ENCODE data around the gene ATP2B2. TPM values are rescaled to one million over a fixed set of nuclear protein-coding genes. Genes with fewer than 3 reads are reported as not detected.

The ATP2B2 gene
- polyA plus RNA-seq, 3 donors: not detected

DNA sequence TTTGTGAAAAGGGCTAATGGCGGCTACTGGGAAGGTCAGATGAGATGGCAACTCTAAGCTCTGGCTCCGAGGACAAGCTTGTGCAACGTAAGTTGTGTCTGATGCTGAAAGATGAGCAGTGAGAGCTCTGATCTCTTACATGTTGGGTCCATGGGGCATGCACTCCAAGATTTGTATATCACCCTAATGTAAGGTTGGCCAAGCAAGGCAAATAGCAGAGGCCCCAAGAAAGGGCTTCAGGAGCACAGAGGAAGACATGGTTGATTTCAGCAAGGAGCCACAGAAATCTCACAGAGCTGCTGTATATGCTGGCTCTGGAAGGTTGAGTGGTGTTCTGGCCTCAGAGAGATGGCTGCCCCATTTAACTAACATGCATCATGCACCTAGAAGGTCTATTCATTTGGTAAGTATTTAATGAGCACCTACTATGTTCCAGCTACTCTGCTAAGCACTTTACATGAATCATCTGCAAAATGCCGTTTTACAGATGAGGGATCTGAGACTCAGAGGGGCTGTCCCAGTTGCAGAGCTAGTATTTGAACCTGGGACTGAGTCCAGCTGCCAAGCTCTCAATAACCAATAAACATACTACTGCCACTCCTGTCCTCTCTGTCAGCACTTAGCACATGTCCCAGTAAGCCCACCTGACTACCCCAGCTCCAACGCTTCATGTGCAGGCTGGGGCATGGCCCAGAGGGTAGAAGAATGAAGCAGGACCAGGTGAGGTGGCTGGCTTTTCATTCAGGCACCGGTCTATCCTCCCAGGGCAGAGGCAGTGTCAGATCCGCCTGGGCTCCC is 27.8 kb upstream of the ATP2B2 start:
- H3K9ac ChIP-seq (ENCODE audit: insufficient read depth, low read length, poor library complexity, severe bottlenecking): no peak overlapping the region
- Mint-ChIP-seq H3K27me3 (ENCODE audit: low read depth in 3 of 3) (peaks cover 1 to 3% (median 2%) of the 10 kb centered on the region in 3 donors), H3K4me1 (no peaks in the 10 kb centered on the region), H3K9me3 (no peaks in the 10 kb centered on the region), H3K36me3 (no peaks in the 10 kb centered on the region), H3K4me3 (no peak overlapping the region), H3K27ac (no peak overlapping the region)
- 100% methylated on average over 5 of the region's 7 CpGs for WGBS (ENCODE audit: insufficient coverage)
- H3K27ac ChIP-seq (ENCODE audit: low read depth in 1 of 2, low read length in 2 of 2): no peak overlapping the region
- H3K4me2 ChIP-seq (replicated peaks; ENCODE audit: extremely low read depth, low read length, poor library complexity, severe bottlenecking): no peak overlapping the region
- H3K79me2 ChIP-seq (ENCODE audit: insufficient read depth, low read length): no peaks in the 10 kb centered on the region
- H3K9me3 ChIP-seq (replicated peaks in 1 of 2; ENCODE audit: control insufficient read depth in 1 of 2, insufficient read depth in 1 of 2, low read length in 2 of 2): no peaks in the 10 kb centered on the region
- H3K4me3 ChIP-seq (replicated peaks in 1 of 3; ENCODE audit: low read depth in 2 of 3, low read length in 3 of 3): no peak overlapping the region
- no peak for DNase-seq
- no peaks in the 10 kb centered on the region for H3K4me1 ChIP-seq (ENCODE audit: control insufficient read depth in 1 of 2, insufficient read depth in 2 of 2, low read length in 2 of 2)
- H2AFZ ChIP-seq (ENCODE audit: insufficient read depth, low read depth, low read length, poor library complexity, severe bottlenecking): no peak overlapping the region
- H3K27me3 ChIP-seq (ENCODE audit: control insufficient read depth in 2 of 2, insufficient read depth in 2 of 2, low read length in 2 of 2): no peaks in the 10 kb centered on the region
- TF ChIP-seq, protein P1, sequence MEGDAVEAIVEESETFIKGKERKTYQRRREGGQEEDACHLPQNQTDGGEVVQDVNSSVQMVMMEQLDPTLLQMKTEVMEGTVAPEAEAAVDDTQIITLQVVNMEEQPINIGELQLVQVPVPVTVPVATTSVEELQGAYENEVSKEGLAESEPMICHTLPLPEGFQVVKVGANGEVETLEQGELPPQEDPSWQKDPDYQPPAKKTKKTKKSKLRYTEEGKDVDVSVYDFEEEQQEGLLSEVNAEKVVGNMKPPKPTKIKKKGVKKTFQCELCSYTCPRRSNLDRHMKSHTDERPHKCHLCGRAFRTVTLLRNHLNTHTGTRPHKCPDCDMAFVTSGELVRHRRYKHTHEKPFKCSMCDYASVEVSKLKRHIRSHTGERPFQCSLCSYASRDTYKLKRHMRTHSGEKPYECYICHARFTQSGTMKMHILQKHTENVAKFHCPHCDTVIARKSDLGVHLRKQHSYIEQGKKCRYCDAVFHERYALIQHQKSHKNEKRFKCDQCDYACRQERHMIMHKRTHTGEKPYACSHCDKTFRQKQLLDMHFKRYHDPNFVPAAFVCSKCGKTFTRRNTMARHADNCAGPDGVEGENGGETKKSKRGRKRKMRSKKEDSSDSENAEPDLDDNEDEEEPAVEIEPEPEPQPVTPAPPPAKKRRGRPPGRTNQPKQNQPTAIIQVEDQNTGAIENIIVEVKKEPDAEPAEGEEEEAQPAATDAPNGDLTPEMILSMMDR (IDR thresholded peaks at IDR 0.05): no peak
- H4K20me1 ChIP-seq (ENCODE audit: insufficient read depth, low read length): no peaks in the 10 kb centered on the region
- H3K36me3 ChIP-seq (replicated peaks in 1 of 2; ENCODE audit: control insufficient read depth in 1 of 2, insufficient read depth in 2 of 2, low read length in 2 of 2): no peaks in the 10 kb centered on the region
- intact Hi-C loops (cut with micrococcal nuclease): no loop called here

DNA sequence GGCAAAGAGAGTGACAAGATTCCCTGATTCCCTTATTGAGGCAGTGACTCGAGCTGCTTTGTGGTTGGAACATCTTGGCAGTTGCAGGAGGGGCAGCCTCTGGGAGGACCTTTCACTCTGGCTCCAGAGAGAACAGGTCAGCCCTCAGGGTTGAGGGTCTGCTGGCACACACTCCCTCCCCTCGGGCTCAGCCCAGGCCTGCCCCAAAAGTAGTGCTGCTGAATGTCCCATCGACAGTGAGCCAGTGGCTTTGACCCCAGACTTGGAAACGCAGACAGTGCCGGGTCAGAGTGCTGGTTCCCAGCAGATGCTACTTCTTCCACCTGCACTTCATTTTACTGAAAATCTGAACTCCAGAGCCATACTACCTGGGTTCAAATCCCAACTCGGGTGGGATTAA is 25.6 kb upstream of the ATP2B2 start:
- WGBS (ENCODE audit: insufficient coverage): 97% methylated on average over 5 of the region's 6 CpGs
- DNase-seq: no peak
- no peaks in the 10 kb centered on the region for H3K9me3 ChIP-seq (replicated peaks in 1 of 2; ENCODE audit: control insufficient read depth in 1 of 2, insufficient read depth in 1 of 2, low read length in 2 of 2)
- H3K4me1 ChIP-seq (ENCODE audit: control insufficient read depth in 1 of 2, insufficient read depth in 2 of 2, low read length in 2 of 2): no peaks in the 10 kb centered on the region
- H3K4me2 ChIP-seq (replicated peaks; ENCODE audit: extremely low read depth, low read length, poor library complexity, severe bottlenecking): no peak overlapping the region
- H3K79me2 ChIP-seq (ENCODE audit: insufficient read depth, low read length): no peaks in the 10 kb centered on the region
- no peak overlapping the region for H3K4me3 Mint-ChIP-seq
- no peak overlapping the region for H3K27ac ChIP-seq (ENCODE audit: low read depth in 1 of 2, low read length in 2 of 2)
- H3K9ac ChIP-seq (ENCODE audit: insufficient read depth, low read length, poor library complexity, severe bottlenecking): no peak overlapping the region
- intact Hi-C loops (cut with micrococcal nuclease): no loop called here
- no peak overlapping the region for H3K4me3 ChIP-seq (replicated peaks in 1 of 3; ENCODE audit: low read depth in 2 of 3, low read length in 3 of 3)
- no peaks in the 10 kb centered on the region for H3K4me1 Mint-ChIP-seq
- H3K27me3 Mint-ChIP-seq (ENCODE audit: low read depth in 3 of 3): peaks cover 0 to 1% (median 1%) of the 10 kb centered on the region in 3 donors
- H3K36me3 ChIP-seq (replicated peaks in 1 of 2; ENCODE audit: control insufficient read depth in 1 of 2, insufficient read depth in 2 of 2, low read length in 2 of 2): no peaks in the 10 kb centered on the region
- no peaks in the 10 kb centered on the region for H3K36me3 Mint-ChIP-seq
- H3K27ac Mint-ChIP-seq: no peak overlapping the region
- no peaks in the 10 kb centered on the region for H3K9me3 Mint-ChIP-seq
- H3K27me3 ChIP-seq (ENCODE audit: control insufficient read depth in 2 of 2, insufficient read depth in 2 of 2, low read length in 2 of 2): no peaks in the 10 kb centered on the region
- H2AFZ ChIP-seq (ENCODE audit: insufficient read depth, low read depth, low read length, poor library complexity, severe bottlenecking): no peak overlapping the region
- TF ChIP-seq, protein P1 (IDR thresholded peaks at IDR 0.05): no peak
- no peaks in the 10 kb centered on the region for H4K20me1 ChIP-seq (ENCODE audit: insufficient read depth, low read length)
